NCI-H526 treated with DMSO at 0.1 percent for 48 hours (cell line): Measurements from ENCODE around the gene OR2Y1.
"Not testable (repeated sequence)": the region's sequence is repeated elsewhere in the genome, so short reads cannot be mapped to it uniquely, and the experiment has no call there.

ENCODE experiments used
- DNase-seq: peaks from one replicate; lab custom pipeline; 2025; lab: John Stamatoyannopoulos, UW

Gene OR2Y1, protein sequence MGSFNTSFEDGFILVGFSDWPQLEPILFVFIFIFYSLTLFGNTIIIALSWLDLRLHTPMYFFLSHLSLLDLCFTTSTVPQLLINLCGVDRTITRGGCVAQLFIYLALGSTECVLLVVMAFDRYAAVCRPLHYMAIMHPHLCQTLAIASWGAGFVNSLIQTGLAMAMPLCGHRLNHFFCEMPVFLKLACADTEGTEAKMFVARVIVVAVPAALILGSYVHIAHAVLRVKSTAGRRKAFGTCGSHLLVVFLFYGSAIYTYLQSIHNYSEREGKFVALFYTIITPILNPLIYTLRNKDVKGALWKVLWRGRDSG

DNA sequence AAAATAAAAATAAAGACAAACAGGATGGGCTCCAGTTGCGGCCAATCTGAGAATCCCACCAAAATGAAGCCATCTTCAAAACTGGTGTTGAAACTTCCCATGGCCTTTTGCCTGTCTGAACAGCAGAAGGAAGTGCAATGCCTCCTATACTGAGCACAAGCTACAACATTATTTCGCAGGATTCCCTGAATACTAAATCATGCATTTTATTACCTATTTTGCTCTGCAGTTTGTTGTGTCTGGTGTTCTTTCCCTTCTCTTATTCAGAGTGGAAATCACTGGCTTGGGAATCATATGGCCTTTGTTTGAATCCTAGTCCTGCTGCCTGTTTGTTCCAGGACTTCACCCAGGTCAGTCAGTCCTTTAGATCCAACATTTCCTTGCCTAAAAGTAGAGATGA lies at the start of gene OR2Y1:
Gene OR2Y1 (minus strand): TSS at position 101 of the 400 bp plus-strand sequence. CDS start 0 bp downstream, at position 101.
- no peak for DNase-seq

DNA sequence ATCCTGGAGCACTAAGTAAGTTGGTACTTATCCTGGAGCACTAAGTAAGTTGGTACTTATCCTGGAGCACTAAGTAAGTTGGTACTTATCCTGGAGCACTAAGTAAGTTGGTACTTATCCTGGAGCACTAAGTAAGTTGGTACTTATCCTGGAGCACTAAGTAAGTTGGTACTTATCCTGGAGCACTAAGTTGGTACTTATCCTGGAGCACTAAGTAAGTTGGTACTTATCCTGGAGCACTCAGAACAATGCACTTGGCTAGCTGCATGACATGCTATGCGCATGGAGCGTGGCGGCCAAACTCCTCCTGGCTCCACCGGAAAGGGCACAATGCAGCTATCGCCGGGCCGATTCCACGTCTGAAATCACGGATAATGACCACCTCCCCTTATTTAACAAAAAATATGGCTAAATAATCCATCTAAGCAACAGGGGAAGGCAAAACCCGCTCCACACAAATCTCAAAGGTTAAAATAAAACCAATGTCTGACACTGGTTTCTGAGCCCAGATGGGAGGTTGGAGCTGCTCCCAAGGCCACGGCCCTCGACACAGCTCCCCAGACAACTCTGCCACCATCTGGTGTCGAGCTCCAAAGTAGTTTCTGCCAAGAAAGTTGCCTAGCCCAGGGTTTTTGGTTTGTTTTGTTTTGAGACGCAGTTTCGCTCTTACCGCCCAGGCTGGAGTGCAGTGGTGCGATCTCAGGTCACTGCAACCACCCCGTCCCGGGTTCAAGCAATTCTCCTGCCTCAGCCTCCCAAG lies 49.0 kb upstream of the OR2Y1 start:
- DNase-seq = not testable (repeated sequence)

DNA sequence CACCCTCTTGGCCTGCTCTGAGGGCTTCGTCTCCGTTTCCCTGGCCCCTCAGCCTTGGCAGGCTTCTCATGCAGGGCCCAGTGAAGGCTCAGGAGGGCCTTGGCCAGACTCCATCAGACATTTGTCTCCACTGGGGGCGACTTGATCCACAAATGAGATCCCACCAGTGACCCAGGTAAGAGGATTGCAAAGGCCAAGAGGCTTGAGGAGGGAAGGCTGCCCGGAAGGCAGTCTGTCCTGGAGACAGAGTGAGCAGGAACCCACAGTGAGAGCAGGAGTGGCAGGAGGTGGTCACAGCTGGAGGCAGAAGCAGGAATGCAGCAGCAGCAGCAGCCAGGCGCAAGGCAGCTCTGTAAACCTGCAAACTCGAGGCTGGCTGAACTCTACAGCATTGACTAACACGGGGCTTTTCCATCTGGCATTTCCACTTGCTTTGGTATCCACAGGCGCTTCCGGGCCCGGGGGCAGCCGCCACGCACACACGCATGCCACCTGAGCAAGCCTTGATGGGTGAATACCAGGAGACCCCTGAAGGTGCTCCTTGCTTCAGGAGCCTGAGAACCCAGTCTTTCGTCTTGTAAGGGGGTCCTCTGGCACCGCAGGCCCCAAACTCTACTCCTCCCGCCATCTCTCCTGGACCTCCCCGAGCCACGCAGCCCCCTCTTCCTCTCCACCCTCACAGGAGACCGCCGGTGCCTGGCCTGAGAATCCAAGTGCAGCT lies 48.0 kb upstream of the OR2Y1 start:
- no peak for DNase-seq

DNA sequence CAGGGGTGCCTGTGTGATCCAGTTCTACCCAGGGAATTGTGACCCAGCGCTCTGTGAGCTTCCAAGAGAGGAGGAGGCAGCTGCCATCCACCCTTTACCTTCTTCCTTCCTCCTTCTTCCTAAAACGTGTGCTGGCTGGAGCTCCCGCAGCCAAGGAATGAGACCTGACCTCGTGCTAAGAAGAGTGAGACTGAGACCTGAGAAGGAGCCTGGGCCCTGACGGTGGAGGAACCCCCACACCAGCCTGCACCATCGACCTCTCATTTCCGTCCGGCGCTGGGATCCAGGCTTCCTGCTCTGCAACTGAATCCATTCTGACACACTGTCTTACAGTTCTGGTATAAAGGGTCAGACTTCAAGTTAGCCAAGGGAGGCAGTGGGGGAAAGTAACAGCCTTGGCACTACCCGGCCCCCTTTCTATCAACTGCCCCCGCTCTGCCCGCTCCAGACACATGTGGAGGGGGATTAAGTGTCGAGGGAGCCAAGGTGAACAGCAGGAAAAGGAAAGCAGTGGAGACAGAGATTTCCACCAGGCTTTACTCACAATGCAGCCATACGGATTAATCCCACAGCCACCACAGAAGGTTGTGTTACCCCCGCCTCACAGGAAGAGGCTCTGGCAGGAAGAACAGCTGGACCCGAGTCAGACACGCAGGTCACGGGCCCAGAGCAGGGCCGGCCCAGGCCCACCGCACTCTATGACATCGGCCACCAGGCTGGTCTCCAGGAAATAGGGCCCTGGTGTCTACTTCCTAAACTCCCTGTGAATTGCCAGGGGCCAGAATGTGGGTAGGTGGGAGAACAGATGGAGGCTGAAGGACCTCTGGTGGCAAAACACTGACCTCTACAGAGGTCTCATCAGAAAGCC lies 46.9 kb upstream of the OR2Y1 start:
- no peak for DNase-seq

DNA sequence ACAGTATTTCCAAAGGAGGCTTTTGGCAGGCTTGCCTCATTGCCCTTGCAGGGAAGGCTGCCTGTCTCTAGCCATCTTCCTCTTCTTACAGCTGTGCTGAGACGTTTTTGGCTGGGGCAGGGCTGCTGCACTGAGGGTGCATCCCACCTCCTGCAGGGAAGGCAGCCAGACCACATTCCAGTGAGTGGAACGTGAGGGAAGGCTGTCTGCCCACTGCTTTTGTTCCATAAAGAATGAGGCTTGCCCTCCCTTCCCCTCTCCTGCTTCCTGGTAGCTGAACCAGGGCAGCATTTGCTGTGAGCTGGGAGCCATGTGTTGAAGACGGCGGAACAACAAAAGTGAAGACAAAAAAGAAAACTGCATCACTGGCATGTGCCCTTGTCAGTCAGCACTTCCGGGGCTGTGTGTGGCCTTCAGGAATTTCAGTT lies 46.0 kb upstream of the OR2Y1 start:
- DNase-seq = no peak

DNA sequence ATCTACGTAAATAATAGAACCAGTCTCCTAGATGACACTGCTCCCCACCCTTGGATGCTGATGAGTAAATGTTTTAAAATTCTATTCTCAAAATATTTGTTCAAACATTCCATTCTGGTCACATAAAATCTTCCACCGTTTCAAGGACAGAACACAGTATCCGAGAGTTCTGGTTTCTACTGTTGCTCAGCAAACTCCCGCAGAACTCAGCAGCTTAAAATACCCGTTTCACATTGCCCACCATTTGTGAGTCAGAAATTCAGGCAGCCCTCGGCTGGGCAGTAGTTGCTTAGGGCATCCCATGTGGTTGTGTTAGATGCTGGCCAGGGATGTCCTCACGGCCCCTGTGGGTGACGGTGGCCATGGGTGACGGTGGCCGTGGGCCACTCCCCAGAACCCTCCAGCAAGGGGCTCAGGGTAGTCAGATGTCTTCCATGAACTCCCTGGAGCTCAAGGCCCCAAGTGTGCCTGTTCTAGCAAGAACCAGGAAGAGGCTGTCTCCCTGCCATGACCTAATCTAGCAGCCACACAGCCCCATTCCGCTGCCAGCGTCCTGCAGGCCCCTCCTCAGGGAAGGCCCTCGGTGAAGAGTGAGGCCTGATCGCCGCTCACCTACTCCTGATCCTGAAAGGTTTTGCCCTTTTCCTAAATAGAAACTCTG lies 45.4 kb upstream of the OR2Y1 start:
- no peak for DNase-seq

DNA sequence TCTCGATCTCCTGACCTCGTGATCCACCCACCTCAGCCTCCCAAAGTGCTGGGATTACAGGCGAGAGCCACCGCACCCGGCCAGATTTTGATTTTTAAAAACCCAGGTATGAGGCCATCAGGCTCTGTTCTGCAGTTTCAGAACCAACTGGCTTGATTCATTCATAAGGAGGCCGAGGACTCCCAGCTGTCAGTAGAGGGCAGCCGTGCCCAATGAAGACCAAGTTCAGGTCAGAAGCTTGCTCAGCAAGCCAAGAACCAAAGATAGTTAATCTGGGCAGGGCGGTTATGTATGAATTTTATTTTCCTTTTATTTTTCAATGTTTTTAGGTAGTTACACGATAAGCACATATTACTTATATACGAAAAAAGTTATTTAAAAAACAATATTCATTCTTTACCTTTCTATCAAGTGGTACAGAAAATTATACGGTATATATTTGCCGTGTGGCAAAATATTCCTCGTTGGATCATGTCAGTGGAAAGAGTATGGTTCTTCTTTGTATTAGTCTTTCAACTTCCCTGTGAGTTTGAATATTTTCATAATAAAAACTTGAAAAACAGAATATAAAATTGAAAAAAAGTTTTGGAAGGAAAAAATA lies 44.7 kb upstream of the OR2Y1 start:
- no peak for DNase-seq

DNA sequence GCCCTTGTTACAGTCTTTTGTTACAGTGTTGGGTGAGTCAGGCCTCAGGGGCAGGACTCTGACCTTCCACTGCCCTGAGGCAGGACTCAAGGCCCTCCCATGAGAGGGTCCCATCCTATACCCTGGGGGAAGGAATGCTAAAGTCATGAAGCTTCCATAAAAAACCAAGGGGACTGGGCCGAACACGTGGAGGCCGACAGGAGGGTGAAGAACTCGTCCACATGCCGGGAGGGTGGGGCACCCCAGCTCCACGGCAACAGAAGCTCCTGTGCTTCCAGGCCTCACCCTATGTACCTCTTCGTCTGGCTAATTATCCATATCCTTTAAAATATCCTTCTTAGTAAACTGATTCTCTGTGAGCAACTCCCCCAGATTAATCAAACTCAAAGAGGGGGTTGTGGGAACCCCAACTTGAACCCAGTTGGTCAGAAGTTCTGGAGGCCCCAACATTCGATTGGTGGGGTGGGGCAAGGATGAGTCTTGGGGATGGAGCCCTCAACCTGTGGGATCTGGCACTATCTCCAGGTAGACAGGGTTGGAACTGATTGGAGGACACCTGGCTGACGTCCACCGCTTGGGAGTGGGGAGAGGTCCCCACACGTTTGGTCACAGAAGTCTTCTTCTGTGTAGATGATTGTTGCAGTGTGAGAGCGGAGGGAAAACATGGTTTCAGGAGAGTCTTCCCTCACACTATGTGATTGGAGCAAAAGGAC lies 43.6 kb upstream of the OR2Y1 start:
- DNase-seq = no peak

DNA sequence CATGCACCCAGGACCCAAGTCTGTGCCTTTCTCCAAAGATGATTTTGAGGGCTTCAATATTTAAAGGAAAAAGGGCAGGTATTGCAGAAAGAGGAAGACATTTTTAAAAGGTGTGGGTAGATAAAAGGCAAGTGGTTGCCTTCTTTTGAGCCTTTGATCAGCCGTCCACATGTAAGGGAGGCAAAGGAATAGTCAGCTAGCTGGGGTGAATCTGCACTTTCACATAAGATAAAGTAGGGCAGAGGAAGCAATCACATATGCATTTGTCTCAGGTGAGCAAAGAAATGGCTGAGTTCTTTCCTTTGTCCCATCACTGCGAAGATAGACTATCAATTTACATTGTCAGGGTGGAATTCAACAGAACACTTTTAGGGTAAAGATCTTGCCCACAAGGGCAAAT lies 42.9 kb upstream of the OR2Y1 start:
- no peak for DNase-seq

DNA sequence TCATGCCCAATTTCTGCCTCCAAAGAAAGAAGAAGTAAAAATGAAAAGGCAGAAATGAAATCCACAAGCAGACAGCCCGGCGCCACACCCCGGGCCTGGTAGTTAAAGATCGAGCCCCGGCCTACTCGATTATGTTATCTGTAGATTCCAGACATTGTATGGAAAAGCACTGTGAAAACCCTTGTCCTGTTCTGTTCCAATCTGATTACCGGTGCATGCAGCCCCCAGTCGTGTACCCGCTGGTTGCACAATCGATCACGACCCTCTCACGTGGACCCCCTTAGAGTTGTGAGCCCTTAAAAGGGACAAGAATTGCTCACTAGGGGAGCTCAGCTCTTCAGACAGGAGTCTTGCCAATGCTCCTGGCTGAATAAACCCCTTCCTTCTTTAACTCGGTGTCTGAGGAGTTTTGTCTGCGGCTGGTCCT lies 42.1 kb upstream of the OR2Y1 start:
- DNase-seq = not testable (repeated sequence)

DNA sequence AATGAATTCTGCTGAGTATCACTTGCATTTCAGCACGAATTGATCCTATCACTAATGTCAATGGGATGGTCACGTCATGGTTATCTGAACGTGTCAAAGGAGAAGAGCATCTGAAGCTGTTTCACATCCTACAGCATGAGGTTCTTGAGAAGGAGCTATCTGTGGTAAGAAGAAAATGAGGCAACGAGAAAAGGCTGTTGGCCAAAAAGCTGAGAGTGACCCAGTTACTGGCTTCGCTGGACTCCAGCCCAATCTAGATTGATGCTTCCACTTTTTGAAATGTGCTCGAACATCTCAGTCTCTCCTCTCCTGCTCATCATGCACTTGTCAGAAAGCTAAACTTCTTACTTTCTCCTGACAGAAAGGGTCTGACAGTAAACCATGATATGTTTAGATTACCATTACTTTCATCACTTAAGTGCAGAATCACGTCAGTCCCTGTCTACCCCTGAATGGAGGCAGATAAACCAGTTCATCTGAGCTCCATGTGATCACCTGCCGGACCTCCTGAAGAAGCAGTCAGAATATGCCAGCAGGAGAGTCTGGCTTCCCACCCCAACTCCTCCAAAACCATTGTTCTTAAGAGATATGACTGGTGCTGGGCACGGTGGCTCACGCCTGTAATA lies 40.2 kb upstream of the OR2Y1 start:
- no peak for DNase-seq

DNA sequence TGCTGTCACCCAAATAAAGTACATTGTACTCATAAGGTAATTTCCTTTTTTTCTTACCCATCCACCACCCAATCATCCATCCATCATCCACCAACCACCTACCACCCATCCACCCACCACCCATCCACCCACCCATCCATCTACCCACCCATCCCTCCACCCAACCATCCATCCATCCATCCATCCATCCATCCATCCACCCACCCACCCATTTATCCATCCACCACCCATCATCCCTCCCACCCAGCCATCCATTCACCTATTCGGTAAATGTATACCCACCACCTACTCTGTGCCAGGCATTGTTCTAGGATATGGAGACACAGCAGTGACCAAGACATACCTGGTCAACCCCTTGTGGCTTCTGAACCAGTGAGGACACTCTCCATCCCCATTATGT lies 37.6 kb upstream of the OR2Y1 start:
- DNase-seq = no peak

DNA sequence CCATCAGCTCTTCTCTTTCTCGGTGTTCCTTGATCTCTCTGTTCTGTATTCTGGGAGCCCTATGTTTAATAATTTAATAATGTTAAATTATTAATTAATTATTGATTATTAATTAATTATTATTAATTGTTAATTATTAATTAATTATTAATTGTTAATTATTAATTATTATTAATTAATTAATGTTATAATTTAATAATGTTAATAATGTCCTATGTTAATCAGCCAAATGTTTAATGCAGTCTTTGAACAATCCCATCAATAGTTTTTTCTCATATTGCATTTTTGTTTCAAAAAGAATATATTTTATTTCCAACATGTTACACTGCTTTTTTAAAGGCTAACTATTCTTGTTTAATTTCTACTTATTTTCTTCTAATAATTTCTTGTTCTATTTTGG lies 36.5 kb upstream of the OR2Y1 start:
- DNase-seq = no peak

DNA sequence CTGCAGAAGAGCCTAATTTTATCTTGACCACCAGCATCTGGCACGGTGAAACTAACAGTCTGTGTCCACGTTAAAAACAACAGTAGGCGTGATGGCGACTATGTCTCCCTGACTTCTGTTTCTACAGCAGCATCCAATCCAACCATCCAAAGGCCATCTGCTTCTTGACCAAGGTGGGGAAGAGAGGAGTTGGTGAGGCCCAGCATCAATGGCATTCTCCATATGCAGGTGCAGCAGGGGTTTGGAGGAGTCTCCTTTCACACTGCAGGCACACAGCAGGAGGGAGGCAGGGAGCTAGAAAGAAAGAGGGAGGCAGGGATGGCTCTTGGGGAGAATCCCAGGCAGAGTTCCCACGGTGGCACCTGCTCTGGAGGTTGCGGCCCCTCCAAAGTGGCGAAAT lies 35.8 kb upstream of the OR2Y1 start:
- no peak for DNase-seq

DNA sequence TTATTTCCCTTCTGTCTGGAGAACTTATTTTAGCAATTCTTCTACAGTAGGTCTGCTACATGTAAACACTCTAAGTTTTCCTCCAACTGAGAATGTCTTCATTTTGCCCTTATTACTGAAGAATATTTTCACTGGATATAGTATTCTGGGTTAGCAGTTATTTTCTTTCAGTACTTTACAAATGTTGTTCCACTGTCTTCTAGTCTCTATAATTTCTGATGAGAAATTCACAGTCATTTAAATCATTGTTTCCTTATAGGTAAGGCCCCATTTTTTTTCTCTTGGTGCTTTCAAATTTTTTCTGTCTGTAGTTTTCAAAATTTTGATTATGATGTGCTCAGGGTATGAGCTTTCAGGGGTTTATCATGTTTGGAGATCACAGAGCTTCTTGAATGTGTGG lies 32.0 kb upstream of the OR2Y1 start:
- no peak for DNase-seq

DNA sequence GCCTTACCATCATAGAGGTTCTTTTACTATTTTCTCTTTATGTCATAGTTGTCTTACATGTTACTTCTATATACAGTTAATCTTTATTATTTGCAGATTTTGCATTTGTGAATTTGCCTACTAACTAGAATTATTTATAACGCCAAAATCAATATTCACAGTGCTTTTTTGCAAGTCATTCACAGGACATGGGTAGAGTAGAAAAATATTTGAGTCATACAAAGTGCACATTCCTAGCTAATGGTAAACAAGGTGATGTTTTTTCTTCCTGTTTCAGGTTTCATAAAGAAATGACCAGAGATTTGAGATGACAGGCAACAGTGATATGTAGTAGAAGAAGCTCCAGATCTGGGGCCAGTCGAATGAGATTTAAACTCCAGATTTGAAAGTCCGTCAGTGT lies 30.0 kb upstream of the OR2Y1 start:
- no peak for DNase-seq

DNA sequence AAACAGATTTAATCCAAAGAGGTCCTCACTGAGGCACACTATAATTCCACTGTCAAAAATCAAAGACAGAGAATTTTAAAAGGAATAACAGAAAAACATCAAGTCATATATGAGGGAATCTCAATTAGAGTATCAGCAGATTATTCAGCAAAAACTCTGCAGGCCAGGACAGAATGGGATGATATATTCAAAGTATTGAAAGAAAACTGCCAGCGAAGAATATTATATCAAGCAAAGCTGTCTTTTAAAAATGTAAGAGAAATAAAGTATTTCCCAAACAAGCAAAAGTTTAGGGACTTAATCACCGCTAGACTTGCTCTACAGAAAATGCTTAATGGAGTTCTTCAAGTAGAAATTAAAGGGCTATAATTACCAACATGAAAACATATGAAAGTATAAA lies 15.7 kb upstream of the OR2Y1 start:
- no peak for DNase-seq

DNA sequence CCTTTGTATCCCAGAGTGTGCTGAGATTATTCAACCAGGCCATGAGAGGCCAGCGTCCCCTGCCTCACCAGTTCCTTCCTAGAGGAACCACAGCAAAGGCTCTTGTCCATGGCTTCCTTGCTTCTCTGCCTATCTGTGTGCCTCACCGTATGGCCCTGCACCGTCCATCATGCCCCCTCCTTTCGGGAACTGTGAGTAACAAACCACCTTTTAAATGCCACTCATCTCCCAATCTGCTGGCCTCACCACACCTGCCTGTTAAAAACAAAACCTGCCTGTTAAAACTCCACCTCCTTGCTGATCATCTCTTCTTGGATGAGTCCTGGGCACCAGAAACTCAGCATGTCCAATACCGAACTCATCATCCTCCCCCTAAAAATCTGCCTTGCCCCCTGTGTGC lies 4.4 kb upstream of the OR2Y1 start:
- no peak for DNase-seq

DNA sequence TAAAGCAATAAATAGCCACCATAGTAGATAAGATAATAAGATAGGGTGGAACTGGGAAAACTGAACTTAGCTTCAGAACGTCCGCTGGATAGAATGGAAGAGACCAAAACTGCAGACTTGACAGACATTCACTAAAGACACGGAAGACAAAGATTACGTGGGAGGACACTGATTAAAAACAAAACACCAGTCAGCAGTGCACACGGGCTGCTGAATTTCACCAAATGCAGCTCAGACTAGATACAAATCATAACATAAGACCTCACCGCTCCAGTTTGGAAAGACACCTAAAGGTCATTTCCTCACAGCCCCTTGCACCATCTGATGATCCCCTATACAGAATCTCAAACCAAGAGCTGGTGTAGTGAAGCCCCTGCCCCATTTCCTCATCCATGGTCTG lies 2.9 kb upstream of the OR2Y1 start:
- no peak for DNase-seq

DNA sequence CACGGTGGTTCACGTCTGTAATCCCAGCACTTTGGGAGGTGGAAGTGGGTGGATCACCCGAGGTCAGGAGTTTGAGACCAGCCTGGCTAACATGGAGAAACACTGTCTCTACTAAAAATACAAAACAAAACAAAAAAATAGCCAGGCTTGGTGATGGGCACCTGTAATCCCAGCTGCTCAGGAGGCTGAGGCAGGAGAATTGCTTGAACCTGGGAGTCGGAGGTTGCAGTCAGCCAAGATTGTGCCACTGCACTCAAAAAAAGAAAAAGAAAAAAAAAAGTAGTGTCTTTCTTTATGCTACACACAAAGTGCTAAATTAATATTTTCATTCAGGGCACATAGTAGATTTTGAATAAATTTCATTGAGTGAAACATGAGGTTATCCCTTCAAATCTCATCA lies 1.1 kb upstream of the OR2Y1 start:
- DNase-seq = not testable (repeated sequence)
